Right renal cortex interstitium (tissue), 3 donors: ENCODE data around the gene FGG. TPM values are rescaled to one million over a fixed set of nuclear protein-coding genes. Genes with fewer than 3 reads are reported as not detected.
"Not testable (repeated sequence)": the region's sequence is repeated elsewhere in the genome, so short reads cannot be mapped to it uniquely, and the experiment has no call there.

Experiments used
- DNase-seq, 3 donors: peaks; one replicate each; pipeline ENCODE4 v3.0.0-alpha.2; 2013; ENCODE audit warnings: low read depth in 3 of 3, low spot score in 2 of 3
- polyA plus RNA-seq, 3 donors: library from polyadenylated mRNA; unstranded; fragments of 120-200 nt; gene quantifications; one replicate each; pipeline ENCODE4 v1.2.1, GENCODE V29; 2013; ENCODE audit not compliant: insufficient read length in 3 of 3

Gene FGG
- polyA plus RNA-seq, 3 donors, result 0.44 to 1.1 TPM; not detected in 1

DNA sequence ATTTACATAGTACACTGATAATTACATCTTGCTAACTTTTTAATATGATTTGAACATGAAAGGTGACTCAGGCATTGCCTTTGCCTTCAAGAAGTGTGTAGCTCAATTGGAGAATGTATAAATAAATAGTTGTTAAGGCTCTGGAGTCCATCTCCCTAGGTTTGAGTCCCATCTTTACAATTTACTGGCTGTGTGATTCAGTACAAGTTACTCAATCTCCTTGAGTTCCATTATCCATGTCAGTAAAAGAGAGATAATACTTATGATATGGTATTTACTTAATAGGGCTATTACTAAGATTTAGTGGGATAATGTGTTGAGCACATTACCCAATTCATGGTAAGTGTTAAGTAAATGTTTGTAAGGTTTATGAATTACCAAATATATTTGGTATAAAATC is 1.9 kb upstream of the FGG start:
- no peak for DNase-seq

DNA sequence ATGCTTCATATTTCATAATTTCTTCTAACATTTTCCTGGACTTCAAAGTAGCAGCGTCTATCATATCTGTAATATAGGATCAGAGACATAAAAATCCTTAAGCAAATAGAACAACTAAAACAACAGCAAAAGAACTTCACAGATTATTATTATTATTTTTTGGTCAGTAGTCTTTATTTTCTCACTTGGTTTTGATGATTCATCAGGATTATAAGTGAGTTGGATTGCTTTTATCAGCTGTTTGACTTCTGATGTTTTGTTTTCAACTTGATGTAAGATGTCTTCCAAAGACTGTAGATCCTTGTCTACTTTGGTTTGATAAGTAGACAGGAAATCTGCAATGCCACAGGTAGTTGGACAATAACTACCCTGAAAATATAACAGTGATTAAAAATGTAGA is 623 bp downstream of the FGG start:
- no peak for DNase-seq

DNA sequence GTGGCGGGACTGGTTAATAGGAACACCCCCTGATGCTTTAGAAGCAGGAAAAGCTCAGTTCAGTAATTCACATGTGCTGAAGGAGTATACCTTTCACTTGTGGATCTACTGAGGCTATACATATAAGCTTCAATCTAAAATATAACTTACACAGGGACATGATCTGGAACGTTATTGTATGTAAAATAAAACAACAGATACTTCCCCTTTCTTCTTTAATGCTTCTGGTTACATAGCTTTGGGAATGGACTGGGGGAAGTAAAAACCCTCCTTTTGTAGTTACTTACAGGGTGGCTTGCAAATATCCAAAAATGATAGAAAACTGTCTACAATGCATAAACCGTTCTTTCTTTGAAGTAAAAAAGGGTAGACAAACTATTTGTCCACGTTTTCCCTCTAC is 1.9 kb downstream of the FGG start:
- DNase-seq, result no peak

DNA sequence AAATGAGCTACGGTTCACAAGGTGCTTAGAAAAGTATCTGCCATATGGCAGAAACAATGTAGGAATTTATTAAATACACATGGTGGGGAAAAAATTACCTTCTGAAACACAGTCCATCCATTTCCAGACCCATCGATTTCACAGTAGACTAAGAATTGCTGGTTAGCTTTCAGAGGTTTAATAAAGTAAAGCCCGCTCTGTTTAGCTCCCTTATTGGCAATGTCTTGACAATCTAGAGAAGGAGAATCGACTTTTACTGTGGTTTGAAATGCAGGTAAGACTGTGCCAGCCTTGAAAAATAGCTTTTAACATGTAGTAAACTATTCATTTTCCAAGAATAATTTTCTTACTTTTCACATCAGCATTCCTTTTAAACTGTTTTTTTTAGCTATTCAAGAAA is 2.9 kb downstream of the FGG start:
- no peak for DNase-seq

DNA sequence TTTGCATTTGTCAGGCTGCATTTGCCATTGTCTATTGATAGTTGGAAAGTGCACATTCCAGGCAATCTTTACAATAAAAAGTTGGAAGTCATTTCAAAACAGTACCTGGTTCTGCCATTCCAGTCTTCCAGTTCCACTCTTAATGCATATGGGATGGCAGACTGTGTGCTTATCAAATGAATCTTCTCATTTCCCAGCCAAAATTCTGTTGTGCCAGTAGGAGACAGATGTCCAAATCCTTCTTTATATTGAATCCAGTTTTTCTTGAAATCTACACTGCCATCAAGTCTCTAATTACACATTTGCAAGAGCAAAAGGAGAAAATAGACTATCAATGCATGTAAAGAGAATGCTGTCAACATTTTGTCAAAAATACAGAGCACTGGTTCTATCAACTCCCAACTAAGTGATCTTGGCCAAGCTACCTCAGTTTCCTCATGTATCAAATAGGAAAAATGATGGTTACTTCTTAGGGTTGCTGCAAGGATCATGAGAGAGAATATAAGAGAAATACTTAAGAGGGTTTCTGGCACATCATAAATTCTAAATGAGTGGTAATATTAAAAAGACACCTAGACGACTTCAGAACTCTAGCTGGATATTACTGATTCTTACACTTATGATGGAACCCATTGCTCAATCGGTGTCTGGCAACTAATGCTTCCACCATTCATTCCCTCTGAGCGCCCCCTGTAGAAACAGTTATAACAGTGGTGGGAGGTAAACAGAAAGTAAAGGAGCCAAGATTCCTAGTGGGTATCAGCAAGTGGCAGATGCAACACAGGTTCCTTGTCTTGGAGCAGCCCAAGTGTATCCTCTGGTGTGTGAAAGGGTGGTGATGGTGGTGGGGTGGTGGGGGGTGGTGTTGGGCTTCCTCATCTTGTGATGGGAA is 3.8 kb downstream of the FGG start:
- no peak for DNase-seq

DNA sequence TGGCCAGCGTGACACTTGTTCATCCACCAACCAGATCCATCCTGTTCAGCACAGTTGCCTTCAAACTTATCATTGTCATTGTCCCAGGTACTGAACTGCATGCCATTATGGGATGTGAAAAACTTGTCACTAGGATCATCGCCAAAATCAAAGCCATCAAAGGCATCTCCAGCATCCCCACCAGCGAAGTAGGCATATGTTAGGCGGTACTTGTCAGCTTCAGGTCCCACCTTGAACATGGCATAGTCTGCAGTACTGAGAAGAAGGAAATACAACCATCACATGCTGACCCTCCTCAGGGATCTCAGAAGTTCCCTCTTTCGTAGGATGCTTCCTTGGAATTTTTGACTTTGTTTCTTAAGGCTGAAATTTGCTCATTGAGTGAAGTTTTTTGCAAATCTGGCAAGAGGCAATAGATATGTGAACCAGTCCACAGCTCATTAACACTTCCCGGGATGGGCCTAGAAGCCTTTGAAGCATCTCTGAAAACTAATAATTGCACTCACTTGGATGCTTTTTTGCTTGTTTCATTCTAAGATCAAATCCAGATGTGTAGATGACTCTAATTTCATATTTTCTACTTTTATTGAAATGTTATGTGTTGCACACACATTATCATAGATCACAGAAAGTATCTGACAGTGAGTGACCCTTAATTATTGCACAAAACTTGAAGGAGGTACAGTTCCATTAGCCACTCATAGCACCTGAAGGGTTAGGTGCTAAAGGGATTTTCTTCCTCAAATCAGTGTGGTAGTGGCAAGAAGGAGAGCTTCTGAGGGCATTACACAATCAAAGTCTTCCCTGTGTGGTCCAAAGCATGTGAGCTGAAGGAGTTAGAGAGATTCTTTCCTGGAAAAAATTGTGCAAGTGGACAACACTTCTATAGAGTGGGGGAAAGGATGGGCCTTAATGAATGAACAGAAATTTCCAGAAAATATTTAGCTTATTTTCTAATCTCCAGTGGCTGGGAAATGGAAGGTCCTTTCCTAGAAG is 5.4 kb downstream of the FGG start:
- DNase-seq, result no peak

DNA sequence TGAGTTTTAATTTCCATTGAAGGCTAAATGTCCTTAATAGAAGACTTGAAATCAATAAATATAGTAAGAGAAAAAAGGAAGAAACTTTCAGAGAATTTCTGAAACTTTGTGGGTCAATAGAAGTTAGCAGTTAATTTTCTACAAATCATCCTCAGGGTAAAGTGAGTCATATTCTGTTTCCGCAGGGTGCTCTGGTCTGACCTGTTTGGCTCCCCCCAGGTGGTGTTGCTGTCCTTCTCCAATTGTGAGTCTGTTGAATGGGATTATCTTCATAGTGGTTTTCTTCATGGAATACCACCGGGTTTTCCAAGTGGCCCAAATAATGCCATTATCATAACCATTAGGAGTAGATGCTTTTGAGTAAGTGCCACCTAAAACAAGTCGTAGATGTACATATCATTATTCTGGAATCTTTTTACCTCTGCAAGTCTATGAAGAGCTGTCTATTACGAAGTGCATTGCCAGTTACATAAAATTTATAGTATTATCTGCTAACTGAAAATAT is 7.7 kb downstream of the FGG start:
- no peak for DNase-seq

DNA sequence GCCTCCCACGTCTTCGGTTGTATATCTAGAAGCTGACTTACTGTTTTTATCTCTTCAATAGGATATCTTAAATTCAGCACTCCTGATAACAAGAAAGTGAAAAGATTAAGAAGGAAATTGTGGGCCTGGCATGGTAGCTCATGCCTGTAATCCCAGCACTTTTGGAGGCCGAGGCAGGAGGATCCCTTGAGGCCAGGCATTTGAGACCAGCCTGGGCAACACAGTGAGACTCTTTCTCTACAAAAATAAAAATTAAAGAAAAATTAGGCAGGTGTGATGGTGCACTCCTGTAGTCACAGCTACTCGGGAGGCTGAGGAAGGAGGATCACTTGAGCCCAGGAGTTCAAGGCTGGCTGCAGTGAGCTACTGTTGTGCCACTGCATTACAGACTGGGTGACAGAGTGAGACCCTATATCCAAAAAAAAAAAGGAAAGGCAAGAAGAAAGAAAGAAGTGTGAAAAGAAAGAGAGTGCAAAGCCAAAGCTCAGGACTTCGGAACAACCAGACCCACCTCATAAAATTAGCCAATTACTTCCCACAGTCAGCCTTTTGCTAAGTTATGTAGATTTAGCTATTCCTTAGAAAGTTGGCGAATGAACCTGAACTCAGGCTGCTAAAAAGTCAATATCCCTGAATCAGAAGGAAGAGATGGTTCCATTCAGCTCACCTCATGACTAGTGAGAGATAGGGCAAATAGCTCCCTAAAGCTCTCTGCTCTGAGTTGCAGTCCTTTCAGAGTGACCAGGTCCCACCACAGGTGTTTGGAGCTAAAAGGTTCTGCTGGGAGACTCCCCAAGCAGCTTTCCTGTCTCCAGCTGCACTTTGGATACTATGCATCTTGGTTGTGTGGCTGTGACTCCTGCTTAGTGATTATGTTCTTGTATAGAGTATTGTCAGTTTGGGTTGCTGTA is 9.2 kb downstream of the FGG start:
- no peak for DNase-seq

DNA sequence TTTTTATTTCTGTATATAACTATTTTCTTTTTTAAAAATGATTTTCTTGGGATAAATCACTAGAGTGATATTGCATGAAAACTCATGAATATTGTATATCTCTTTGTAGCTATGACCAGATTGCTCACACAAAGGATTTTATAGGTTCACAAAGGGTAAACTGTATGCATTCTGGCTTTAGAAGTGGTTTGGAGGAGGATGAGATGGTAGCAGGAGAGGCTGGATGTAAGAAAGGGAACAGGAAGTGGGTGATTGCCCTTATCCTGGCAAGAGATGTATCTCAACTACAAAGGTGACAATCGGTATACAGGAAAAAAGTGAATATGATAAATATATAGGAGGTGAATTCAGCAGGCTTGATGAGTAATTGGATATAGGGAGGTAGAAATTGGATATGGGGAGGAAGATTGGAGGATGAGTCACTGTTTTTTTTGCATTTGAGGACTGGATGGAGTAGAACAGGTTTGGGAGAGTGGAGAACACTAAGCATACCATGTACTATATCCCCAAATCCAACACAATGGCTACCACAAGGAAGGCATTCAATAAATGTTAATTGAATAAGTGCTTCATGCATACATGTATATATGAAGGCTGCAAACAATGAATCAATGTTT is 9.9 kb downstream of the FGG start:
- DNase-seq, result no peak

DNA sequence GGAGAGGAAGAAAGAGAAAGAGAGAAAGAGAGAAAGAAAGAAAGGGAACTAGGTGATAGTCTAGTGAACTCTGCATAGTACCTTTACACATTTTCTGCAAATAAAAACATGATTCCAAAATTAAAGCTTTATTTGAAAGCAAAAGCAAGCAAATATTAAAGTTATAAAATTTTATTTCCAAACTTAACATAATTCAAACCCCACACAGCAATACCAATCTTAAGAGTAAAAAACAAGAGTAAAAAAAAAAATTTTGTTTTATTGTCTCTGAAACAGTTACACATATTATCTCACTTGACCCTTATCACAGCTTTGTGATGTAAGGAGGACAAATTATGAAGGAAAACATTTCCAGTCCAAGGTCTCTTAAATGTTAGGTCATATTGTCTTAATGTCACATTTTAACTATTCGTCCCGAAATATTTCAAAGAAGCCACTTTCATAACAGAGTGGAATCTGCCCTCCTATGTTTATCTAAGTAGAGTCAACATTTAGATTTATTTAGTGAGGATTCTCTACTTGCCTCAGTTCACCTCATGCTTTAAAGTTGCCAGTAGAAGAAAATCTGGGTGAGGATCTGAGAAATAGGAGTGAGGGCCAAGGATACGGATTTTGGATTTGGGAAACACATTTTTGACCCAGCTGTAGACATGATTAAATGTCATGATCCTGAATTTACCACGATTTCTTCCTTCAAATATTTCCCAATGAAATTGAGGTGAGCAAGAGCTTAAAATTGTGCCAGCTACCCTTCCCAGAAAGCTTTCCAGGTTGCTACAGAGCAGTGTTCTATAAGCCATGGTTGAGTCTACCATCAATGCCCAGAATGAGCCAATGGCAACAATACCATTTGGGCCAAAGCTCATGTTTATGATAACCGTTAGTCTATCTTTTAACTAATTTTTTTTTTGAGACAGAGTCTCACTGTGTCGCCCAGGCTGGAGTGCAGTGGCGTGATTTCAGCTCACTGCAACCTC is 14.4 kb downstream of the FGG start:
- DNase-seq, result no peak

DNA sequence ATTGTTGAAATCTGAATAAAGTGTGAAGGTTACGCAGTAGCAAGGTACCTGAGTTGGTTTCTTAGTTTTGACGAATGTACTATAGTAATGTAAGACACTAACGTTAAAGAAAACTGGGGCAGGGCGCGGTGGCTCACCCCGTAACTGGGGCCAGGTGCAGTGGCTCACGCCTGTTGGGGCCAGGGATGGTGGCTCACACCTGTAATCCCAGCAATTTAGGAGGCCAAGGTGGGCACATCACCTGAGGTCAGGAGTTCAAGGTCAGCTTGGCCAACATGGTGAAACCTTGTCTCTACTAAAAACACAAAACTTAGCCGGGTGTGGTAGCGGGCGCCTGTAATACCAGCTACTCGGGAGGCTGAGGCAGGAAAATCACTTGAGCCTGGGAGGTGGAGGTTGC is 15.2 kb downstream of the FGG start:
- DNase-seq, result not testable (repeated sequence)

DNA sequence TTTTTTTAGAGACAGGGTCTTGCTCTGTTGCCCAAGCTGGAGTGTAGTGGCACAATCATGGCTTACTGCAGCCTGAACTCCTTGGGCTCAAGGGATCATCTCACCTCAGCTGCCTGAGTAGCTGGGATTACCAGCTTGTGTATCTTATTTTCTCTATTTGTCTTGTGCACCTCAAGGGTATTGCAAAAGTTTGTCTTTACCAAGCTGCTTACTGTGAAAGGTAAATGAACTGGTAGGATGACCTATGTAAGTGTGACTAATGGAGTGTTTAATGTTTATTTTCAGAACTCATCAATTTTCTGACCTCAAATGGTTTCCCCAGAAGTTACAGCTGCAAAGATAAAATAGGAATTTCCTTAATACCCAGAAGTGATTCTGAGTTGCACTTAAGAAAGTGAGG is 16.6 kb downstream of the FGG start:
- DNase-seq, result no peak

DNA sequence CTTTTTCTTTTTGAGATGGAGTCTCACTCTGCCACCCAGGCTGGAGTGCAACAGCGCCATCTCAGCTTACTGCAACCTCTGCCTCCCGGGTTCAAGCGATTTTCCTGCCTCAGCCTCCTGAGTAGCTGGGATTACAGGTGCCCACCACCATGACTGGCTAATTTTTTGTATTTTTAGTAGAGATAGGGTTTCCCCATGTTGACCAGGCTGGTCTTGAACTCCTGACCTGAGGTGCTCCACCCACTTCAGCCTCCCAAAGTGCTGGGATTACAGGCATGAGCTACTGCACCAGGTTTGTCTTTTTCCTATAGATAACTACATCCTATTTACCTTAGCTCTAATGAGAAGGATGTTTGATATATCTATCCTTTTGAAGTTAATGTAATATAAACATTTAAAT is 18.1 kb downstream of the FGG start:
- not testable (repeated sequence) for DNase-seq

DNA sequence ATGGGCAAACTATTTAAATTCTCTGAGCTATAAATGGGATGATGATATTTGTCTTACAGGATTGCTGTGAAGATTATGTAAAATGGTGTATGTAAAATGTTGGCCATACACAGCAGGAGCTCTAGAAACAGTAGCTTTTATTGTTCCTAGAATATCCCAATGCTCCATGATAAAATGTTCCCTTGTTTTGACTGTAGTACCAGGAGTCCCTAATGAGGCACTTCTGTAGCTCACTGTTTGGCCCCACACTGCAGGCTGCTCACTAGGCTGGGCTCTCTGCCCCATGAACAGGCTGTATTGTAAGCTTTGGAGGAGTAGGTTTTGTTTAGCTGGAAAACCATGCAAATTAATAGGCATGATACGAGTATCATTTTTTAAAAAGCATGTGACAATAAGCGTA is 18.6 kb downstream of the FGG start:
- DNase-seq, result no peak

DNA sequence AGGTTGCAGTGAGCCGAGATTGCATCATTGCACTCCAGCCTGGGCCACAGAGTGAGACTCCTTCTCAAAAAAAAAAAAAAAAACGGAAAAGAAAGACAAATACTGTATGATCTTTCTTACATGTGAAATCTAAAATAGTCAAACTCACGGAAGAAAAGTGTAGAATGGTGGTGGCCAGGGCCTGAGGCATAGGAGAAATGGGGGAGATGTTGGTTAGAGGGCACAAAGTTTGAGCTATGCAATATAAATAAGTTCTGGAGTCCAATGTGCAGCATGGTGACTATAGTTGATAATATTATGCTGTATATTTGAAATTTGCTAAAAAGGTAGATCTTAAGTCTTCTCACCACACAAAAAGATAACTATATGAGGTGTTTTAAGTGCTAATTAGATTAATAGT is 20.6 kb downstream of the FGG start:
- DNase-seq, result no peak

DNA sequence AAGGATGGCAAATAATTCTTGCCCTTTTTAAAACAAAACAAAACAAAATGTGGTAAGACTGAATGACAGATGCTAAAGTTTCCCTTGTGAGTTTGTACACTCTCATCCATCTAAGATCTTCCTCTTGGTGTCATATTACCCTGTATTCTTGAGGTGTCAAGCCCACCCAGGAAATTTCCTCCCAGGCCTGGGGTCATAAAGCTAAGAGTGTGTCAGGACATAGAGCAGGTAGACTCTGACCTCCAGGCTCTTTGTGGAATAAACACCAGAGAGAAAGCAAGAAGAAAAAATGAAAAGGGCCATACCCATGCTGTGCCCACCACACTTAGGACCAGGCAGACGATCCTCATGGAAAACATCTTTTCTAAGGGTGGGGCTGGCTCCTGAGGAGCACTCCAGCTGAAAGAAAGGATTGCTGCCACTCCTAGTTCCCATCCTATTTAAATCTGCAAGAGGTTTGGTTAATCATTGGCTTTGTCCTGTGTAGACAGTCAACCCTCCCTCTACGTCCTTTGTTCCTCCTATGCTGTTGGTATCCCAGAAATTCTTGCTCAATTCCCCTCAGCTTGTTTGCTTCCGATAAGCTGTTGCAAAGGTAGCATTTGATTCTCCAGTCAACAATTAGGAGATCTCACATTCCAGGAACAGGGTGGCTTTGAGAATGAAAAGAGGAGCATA is 22.0 kb downstream of the FGG start, which contains the start of gene FGA:
Gene FGA (minus strand): TSS at position 414 of the 678 bp plus-strand sequence. CDS start 55 bp downstream, at position 359.
- no peak for DNase-seq

DNA sequence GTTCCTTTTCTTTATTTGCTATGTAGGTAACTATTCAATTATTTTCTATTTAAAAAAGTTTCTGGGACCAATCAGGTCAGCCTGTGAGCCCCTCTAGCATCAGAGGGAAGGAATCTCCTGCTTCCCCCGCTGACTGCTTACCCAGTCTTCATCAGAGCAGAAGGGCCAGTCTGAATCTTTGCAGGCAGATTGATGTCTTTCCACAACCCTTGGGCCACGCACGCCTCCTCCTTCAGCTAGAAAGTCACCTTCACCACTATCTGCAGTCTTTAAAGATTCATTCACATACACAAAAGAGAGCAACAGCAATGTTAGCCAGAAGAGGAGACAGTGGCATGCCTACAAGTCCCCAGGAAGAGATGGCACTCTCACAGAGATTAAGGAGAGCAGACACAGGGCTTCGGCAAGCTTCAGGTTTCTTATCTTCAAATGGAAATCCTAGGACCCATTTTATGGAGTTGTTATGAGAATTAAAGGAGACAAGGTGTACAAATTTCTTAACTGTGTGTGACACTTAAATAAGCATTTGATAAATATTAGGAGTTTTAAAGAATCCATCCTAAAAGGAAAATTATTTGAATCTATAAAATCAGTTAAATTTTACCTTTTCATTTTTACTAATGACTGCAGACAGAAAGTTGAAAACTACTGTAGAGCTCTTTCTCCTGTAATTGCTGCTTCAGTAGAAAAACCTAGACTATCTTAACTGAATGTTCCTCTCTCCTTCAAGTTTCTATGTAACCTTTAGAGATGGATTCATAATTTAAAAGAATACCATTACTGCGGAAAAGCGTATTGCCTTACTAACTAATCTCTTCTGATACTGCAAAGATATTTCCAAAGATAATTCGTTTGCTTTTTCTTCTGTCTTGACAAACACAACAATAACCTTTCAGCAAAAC is 22.9 kb downstream of the FGG start:
- no peak for DNase-seq
